ENCODE data around the gene PHRF1. TPM values are rescaled to one million over a fixed set of nuclear protein-coding genes. Genes with fewer than 3 reads are reported as not detected.

PHRF1 gene
- total and polyA plus RNA-seq, 8 donors, result 11.2 to 39.3 (median 14.8) TPM

DNA sequence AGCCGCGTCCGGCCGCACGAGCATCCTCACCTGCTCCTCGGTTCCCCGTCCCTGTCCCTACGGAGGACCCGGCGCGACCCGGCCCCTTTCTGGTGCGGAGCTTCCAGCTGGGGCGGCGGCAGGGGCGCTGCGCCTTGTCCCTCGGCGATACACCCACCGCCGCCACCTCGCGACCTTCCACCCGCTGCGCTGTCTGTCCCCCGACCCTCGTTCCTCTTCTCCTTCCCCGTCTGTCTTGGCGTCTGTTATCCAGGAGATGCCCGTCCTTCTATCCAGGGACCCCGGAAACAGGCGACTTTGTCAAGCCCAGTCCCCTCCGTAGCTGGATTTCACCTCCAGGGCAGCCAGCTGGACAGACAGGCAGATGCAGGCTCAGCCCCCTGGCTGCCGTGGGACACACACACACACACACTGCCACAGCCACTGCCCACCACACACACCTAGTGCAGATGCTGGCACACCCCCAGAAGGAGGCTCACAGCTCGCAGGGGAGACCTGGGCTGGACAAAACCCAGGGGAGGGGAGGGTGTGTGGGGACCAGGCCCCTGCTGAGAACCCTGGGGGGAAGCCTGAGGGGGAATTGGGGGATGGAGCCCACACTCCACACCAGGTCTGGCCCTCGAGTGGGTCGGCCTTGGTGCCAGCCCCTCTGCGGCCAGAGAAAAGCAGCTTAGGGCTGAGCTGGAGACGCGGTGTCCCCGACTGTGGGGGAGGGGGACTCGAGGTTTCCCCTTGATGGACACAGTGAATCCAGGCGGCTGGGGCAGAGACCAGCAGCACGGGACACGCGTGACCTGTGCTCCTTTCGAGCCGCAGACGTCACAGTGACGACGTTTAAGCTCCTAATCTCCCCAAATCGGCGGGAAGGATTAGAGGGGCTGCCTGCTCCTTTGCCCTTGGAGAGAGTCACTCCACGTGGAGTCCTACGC lies 61.6 kb downstream of the PHRF1 start:
- Histone ChIP-seq H3K27me3 (no peaks in the 10 kb centered on the region), H3K4me3 (no peak overlapping the region), H3K27ac (no peak overlapping the region), H3K36me3 (no peaks in the 10 kb centered on the region), H3K9me3 (no peaks in the 10 kb centered on the region), H3K4me1 (no peaks in the 10 kb centered on the region)
- intact Hi-C loops (cut with DNase I), result no loop called here
- DNase-seq (peak in 2 of 6 donors; percentile 40 to 60), ATAC-seq (no peak), FAIRE-seq (no peak)
- WGBS, 2 donors, result 71 to 75% methylated on average over 53 to 55 of the region's 55 CpGs
- TF ChIP-seq, protein P1, sequence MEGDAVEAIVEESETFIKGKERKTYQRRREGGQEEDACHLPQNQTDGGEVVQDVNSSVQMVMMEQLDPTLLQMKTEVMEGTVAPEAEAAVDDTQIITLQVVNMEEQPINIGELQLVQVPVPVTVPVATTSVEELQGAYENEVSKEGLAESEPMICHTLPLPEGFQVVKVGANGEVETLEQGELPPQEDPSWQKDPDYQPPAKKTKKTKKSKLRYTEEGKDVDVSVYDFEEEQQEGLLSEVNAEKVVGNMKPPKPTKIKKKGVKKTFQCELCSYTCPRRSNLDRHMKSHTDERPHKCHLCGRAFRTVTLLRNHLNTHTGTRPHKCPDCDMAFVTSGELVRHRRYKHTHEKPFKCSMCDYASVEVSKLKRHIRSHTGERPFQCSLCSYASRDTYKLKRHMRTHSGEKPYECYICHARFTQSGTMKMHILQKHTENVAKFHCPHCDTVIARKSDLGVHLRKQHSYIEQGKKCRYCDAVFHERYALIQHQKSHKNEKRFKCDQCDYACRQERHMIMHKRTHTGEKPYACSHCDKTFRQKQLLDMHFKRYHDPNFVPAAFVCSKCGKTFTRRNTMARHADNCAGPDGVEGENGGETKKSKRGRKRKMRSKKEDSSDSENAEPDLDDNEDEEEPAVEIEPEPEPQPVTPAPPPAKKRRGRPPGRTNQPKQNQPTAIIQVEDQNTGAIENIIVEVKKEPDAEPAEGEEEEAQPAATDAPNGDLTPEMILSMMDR (IDR thresholded peaks at IDR 0.05), result no peak

DNA sequence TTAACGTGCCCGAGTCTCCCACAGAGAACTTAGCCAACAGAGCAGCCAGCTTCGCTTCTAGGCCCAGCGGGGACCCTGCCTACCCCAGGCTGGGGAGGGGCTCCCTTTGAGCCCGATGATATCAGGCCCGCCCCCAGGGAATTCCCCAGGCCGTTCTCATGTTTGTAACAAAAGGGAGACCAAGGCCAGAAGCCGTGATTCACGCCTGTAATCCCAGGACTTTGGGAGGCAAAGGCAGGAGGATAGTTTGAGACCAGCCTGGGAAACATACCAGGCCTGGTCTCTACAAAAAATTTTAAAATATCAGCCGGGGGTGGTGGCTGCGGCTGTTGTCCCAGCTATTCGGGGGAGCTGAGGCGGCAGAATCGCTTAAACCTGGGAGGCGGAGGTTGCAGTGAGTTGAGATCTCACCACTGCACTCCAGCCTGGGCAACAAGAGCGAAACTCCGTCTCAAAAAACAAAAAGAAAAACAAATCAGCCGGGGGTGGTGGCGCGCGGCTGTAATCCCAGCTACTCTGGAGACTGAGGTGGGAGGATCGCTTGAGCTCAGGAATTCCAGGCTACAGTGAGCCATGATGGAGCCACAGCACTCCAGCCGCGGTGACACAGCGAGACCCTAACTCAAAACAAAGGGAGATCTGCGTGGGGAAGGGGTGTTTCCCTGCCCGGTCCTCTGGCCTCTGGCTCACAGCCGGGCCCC lies 62.5 kb downstream of the PHRF1 start:
- 82 to 88% methylated on average over 27 to 28 of the region's 28 CpGs for WGBS, 2 donors
- TF ChIP-seq, protein P1 (IDR thresholded peaks at IDR 0.05), result no peak
- H3K4me1 ChIP-seq, result no peaks in the 10 kb centered on the region
- H3K27me3 ChIP-seq, result no peaks in the 10 kb centered on the region
- FAIRE-seq, result no peak
- H3K27ac ChIP-seq, result no peak overlapping the region
- H3K4me3 ChIP-seq, result no peak overlapping the region
- intact Hi-C loops (cut with DNase I), result no loop called here
- no peak for DNase-seq
- H3K36me3 ChIP-seq, result peaks cover 0 to 2% (median 0%) of the 10 kb centered on the region in 3 donors
- no peak for ATAC-seq
- no peaks in the 10 kb centered on the region for H3K9me3 ChIP-seq

DNA sequence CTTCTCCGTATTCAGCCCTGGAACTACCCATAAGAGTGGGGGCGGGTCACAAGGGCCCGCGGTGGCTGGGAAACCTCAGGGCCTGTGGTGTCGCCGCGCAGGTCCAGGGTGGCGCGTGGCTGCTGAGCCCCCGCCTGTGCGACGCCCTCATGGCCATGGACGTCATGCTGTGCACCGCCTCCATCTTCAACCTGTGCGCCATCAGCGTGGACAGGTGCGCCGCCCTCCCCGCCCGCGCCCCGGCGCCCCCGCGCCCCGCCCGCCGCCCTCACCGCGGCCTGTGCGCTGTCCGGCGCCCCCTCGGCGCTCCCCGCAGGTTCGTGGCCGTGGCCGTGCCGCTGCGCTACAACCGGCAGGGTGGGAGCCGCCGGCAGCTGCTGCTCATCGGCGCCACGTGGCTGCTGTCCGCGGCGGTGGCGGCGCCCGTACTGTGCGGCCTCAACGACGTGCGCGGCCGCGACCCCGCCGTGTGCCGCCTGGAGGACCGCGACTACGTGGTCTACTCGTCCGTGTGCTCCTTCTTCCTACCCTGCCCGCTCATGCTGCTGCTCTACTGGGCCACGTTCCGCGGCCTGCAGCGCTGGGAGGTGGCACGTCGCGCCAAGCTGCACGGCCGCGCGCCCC lies 63.2 kb downstream of the PHRF1 start:
- no peak overlapping the region for H3K4me3 ChIP-seq
- no peaks in the 10 kb centered on the region for H3K4me1 ChIP-seq
- ATAC-seq (no peak), FAIRE-seq (no peak), DNase-seq (peak in 1 of 6 donors; percentile 59)
- no peaks in the 10 kb centered on the region for H3K9me3 ChIP-seq
- TF ChIP-seq, protein P1 (IDR thresholded peaks at IDR 0.05), result no peak
- intact Hi-C loops (cut with DNase I), result no loop called here
- peaks cover 0 to 9% (median 0%) of the 10 kb centered on the region in 3 donors for H3K36me3 ChIP-seq
- H3K27ac ChIP-seq, result no peak overlapping the region
- no peaks in the 10 kb centered on the region for H3K27me3 ChIP-seq
- WGBS, 2 donors, result 65 to 67% methylated on average over 58 to 80 of the region's 80 CpGs

DNA sequence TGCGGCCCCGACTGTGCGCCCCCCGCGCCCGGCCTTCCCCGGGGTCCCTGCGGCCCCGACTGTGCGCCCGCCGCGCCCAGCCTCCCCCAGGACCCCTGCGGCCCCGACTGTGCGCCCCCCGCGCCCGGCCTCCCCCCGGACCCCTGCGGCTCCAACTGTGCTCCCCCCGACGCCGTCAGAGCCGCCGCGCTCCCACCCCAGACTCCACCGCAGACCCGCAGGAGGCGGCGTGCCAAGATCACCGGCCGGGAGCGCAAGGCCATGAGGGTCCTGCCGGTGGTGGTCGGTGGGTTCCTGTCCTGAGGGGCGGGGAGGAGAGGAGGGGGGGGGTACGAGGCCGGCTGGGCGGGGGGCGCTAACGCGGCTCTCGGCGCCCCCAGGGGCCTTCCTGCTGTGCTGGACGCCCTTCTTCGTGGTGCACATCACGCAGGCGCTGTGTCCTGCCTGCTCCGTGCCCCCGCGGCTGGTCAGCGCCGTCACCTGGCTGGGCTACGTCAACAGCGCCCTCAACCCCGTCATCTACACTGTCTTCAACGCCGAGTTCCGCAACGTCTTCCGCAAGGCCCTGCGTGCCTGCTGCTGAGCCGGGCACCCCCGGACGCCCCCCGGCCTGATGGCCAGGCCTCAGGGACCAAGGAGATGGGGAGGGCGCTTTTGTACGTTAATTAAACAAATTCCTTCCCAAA lies 63.9 kb downstream of the PHRF1 start:
- ATAC-seq (no peak), FAIRE-seq (no peak), DNase-seq (peak in 2 of 6 donors; percentile 46 to 71)
- no peaks in the 10 kb centered on the region for H3K27me3 ChIP-seq
- no peaks in the 10 kb centered on the region for H3K4me1 ChIP-seq
- intact Hi-C loops (cut with DNase I), result no loop called here
- TF ChIP-seq, protein P1 (IDR thresholded peaks at IDR 0.05), result no peak
- no peaks in the 10 kb centered on the region for H3K9me3 ChIP-seq
- no peak overlapping the region for H3K4me3 ChIP-seq
- peaks cover 0 to 9% (median 0%) of the 10 kb centered on the region in 3 donors for H3K36me3 ChIP-seq
- 70 to 71% methylated on average over 39 to 69 of the region's 69 CpGs for WGBS, 2 donors
- no peak overlapping the region for H3K27ac ChIP-seq

Measured in pancreas (tissue), 10 donors.